ENCODE data around the gene RAI14. TPM values are rescaled to one million over a fixed set of nuclear protein-coding genes. Genes with fewer than 3 reads are reported as not detected.
A peak's percentile ranks its signal among the peaks of the same experiment; 100 is the strongest.
"Not testable (repeated sequence)": the region's sequence is repeated elsewhere in the genome, so short reads cannot be mapped to it uniquely, and the experiment has no call there.

Gene RAI14
- total RNA-seq, 1 donor from 2014 or later, result 147 TPM

DNA sequence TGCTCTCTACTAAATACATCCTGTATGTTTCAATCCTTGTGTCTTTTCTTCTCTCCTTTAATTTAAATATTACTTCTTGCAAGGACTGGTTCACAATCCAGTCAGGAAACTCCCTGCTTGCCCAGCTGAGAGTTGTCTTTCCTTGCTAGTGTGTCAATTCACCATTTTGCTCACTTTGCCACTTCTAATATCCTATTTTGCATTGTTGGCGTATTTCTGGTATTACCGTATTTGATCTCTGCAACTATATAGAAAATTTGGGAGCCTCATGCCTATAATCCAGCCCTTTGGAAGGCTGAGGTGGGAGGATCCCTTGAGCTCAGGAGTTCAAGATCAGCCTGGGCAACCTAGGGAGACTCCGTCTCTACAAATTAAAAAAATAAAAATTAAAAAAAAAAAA, 92.3 kb downstream of the RAI14 start:
- no peak for ATAC-seq
- DNase-seq (ENCODE audit: low spot score), result no peak
- intact Hi-C loops (cut with DNase I), result no loop called here

DNA sequence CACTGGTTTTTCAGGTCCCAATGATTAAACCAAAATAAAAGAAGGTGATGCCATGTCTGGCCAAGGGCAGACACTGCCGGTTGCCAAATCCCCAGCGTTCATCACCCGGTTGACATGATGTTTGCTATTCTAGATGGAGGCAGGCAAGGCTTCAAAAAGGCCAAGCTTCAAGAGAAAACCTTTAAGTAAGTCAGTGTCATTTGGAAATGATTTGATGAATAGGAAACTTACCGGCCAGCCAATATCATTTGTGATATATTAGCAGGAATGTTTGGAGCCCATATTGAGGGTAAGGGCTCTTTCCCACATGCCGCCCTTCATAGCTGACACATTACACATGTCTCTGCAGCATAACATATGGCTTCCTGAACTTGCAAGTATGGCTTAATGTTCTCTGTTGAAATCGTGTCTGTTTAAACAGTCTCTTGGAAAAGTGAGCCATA, 93.3 kb downstream of the RAI14 start:
- intact Hi-C loops (cut with DNase I), result no loop called here
- ATAC-seq, result no peak

DNA sequence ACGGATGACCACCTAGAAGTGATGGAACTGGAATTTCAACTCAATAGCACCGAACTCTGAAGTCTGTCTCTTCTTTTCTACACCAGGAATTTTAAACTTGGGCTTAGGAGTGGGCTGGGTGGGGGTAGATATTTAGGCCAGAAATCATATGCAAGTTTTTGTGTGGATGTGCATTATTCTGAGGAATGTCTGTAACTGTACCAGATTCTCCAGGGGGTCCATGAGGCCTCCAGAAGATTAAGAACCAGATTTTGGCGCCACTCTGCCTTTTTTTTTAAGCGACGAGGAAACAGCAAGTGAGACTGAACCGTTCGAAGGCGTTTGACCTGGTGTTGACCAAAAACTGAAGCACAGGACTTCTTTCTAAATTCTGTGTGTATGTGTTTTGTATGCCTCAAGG, 94.1 kb downstream of the RAI14 start:
- no peak for ATAC-seq
- intact Hi-C loops (cut with DNase I), result no loop called here
- DNase-seq (ENCODE audit: low spot score), result no peak

More for the DNA sequence above, 93.3 kb downstream of the RAI14 start:
- DNase-seq (ENCODE audit: low spot score), result no peak

DNA sequence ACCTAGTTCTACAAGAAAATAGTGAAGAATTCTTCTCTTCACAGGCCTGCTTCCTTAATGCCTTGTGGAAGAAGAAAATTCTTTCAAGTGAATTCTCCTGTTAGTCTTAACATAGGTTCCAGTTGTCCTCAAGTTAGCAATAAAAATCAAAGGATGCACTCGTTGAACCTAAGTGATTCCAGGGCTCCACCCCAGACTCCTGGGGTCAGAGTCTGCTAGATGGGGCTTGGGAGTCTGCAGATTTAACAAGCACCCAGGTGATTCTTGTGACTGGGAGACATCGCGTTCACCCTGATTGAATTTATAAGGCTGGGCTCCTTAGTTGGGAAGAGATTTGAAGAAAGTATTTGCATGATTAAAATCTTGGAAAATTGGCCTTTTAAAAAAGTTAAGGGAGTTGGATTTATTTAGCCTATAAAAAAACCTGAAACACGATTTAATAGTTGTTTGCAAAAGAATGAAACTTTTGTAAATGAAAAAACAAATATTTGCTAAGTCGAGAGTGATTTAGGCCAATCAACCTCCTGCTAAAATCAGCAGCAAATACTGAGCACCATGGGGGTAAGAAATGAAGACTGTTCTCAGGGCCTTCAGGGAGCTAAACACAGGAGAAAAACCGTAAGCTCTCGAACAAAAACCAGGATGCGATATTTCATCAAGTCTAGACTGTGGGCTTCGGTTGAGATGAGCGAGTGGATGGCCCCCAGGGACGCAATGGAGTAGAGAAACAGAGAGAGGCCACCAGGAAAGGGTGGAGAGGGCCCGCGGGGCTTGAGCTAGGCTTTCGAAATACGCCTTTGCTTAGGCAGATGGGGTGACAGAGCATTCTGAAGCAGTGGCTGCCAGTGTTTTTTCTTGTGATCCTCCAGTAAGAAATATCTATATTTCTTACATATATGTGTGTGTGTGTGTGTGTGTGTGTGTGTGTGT, 95.9 kb downstream of the RAI14 start:
- peak; percentile 55 for ATAC-seq
- intact Hi-C loops (cut with DNase I), result no loop called here
- no peak for DNase-seq (ENCODE audit: low spot score)

DNA sequence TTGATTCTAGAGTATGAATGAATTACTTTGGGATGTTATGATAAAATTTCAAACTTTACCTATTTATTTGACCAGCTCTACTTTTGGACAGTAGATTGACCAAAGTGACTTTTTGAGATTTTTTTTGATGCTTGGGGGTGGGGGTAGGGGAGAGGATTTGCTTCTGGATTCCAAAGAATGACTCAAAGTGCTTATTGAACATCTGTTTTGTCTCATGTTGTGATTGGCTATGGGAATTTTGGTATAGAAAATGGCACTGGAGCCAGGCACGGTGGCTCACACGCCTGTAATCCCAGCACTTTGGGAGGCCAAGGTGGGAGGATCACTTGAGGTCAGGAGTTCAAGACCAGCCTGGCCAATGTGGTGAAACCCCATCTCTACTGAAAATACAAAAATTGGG, 97.1 kb downstream of the RAI14 start:
- ATAC-seq; intact Hi-C loops (cut with DNase I): not testable (repeated sequence)

DNA sequence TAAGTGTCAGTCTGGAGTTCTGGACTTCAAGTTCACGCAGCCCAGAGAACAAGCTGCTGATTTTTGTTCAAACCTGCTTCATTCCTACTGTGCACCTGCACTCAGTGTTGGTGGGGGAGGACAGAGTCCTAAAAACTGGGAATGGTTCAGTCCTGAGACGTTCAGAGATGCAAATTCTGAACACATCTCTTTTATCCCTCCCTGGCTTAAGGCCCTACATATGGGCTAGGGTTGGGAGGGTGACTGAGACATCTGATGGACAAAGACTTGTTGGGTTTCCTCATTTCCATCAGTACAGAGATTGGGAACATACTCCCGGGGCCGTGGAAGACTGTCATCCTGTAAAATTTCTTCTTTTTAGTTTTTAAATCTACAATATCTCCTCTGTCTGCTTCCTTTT, 99.8 kb downstream of the RAI14 start:
- no peak for DNase-seq (ENCODE audit: low spot score)
- intact Hi-C loops (cut with DNase I), result loop anchor here (5.0 kb wide), 1 partner anchor 1954 kb away; no protein-coding TSS in a partner anchor
- ATAC-seq, result no peak

More for the DNA sequence above, 97.1 kb downstream of the RAI14 start:
- DNase-seq (ENCODE audit: low spot score), result not testable (repeated sequence)

DNA sequence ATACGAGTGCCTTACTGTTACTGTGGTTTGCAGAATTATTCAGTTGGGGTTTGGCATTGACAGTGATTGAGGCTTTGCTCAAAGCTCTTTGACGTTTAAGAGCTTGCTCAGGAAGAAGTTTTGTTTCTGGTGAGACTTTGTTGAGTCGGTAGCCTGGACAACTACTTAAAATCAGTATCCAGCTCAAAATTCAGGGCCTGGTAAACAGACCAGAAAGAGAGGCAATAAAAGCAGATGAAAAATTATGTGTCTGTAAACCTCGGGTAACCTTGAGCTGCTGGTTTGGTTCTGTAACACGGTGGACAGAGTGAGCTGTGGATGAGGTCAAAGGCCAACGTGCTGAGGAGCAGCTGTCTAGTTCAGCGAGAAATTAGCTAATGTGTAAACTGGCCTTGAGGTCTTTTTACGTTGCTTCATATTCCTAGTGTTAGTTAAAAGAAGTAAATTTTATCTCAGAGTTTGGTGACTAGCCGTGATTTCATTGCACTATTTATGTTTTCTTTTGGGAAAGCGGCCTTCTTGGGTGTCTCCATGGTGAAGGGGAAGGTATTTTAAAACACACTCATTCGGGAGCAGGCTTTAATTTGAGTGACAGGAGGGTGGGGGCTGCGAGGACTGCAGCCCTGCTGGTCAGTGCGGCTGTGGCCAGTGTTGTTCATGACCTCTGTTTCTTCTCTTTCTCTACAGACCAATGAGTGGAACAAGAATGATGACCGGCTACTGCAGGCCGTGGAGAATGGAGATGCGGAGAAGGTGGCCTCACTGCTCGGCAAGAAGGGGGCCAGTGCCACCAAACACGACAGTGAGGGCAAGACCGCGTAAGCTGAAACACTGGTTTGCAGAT, 100.9 kb downstream of the RAI14 start:
- intact Hi-C loops (cut with DNase I), result loop anchor here (5.0 kb wide), 1 partner anchor 1955 kb away; no protein-coding TSS in a partner anchor
- DNase-seq (ENCODE audit: low spot score), result no peak
- peak; percentile 44 for ATAC-seq

DNA sequence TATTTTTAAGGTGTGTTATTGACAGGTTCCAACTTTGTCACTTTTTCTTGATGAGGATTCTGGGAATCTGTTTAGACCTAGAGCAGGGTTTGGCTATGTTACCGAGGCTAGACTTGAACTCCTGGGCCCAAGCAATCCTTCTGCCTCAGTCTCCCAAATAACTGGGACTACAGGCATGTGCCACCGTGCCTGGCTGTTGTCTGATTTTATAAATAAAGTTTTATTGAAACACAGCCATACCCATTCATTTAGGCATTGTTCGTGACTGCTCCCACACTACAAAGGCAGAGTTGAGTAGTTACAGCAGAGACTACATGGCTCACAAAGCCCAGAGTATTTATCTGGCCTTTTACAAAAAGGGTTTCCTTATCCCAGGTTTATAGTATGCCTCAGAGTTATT, 102.4 kb downstream of the RAI14 start:
- ATAC-seq (no peak), DNase-seq (ENCODE audit: low spot score) (no peak)
- intact Hi-C loops (cut with DNase I), result loop anchor here (5.0 kb wide), 1 partner anchor 1956 kb away; no protein-coding TSS in a partner anchor

DNA sequence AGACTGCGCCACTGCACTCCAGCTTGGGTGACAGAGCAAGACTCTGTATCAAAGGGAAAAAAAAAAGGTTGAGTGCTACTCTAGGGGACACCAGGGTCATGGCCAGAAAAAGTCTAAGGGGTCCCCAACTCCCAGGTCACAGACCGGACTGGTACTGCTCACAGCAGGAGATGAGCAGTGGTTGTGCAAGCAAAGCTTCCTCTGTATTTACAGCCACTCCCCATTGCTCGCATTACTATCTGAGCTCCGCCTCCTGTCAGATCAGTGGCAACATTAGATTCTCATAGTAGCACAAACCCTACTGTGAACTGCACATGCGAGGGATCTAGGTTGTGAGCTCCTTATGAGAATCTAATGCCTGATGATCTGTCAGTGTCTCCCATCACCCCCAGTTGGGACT, 103.1 kb downstream of the RAI14 start:
- ATAC-seq, result not testable (repeated sequence)

DNA sequence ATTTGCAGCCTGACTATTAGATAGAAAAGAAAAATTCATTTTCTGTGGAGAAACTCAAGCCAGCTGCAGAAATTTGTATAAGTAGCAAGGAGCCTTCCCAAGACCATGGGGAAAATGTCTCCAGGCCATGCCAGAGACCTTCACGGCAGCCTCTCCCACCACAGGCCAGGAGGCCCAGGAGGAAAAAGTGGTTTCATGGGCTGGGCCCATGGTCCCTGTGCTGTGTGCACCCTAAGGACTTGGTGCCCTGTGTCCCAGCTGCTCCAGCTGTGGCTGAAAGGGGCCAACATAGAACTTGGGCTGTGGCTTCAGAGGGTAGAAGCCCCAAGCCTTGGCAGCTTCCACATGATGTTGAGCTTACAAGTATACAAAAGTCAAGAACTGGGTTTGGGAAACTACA, 109.5 kb downstream of the RAI14 start:
- ATAC-seq (no peak), DNase-seq (ENCODE audit: low spot score) (no peak)
- intact Hi-C loops (cut with DNase I), result no loop called here

More for the DNA sequence above, 103.1 kb downstream of the RAI14 start:
- intact Hi-C loops (cut with DNase I), result loop anchor here (5.0 kb wide), 1 partner anchor 1957 kb away; no protein-coding TSS in a partner anchor
- not testable (repeated sequence) for DNase-seq (ENCODE audit: low spot score)

DNA sequence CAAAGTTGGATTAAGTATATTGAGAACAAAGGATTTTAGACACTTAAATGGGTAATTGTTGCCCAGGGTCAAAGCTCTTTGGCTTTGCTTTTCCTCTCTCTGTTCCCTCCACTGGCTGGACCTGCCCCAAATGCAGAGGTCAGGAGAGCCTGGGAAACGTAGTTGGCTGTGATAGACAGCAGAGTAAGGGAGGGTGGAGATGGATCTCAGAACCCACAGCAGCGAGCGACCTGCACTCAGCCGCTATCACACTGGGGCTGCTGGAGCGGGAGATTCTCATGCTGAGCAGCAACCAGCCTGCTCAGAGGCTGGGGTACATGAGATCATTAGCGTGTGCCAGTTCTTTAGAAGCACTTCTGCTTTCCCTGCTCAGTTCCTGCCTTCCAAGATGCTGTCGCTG, 111.1 kb downstream of the RAI14 start:
- intact Hi-C loops (cut with DNase I), result no loop called here

DNA sequence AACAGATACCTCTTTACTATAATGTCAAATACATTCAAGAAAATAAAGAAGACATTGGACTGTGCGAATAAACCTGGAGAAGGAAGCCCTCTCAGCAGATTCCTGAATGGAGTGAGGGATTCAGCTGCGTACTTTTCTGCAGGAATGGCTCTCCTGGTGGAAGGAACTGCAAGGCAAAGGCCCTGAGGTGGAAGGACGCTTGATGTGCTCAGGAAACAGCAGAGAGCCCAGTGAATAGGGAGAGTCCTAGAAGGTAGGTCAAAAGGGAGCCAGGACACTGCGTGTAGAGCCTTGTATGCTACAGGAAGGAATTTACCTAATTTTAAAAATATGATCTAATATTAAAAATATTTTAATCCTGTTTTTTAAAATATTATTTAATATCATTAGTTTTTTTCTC, 114.4 kb downstream of the RAI14 start:
- intact Hi-C loops (cut with DNase I), result no loop called here
- DNase-seq (ENCODE audit: low spot score), result no peak
- no peak for ATAC-seq

More for the DNA sequence above, 111.1 kb downstream of the RAI14 start:
- ATAC-seq (no peak), DNase-seq (ENCODE audit: low spot score) (no peak)

DNA sequence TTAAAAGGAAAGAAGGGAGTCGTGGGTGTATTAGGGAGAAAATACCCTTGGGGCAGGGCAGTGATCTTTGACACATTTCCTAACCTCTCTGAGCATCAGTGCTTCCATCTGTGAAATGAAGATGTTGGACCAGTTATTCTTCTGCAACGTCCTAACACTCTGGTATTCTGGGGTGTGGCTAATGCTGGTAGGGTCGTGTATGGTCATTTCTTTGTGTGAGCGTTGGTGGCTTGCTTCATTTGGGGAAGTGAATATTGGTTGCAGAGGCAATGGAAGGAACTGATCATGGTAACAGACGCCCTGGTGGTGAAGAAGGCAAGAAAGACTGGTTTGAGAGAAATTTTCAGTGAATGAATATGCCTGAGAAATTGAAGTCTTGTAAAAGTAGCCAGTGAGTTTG, 114.9 kb downstream of the RAI14 start:
- intact Hi-C loops (cut with DNase I), result no loop called here
- no peak for DNase-seq (ENCODE audit: low spot score)
- peak; percentile 56 for ATAC-seq

DNA sequence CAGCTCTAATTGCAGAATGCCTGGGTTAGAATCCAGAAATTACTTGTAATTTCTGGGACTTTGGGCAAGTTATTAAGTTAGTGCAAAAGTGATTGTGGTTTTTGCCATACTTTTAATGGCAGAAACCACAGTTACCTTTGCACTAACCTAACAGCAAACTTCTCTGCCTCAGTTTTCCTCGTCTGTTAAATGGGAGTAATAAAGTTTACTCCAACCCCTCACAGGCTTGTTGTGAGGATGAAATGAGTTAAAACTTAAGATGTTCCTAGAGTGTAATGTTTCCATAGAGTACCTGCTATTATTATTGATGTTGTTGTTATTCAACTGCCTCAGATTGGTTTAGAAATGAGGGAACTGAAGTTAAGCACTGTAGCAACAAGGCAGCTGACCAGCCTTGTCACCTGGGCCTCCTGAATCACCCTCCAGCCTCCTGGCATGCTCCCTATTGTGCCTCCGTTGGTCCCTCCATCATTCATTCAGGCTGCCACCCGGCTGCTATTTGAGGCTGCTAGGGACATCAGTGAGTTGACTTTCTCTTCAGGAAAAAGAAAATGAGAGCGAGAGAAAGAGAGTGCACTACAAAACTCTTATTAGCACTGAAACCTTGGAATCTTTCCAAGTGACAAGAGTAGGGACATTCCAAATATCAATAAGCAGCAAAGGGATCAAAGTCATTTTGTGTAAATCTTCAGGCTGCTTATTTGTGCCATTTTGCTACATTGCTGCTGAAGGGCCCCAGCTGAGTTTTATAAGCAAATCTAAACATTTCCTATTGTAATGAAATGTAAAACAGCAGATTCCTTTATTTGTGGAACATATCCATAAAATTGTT, 116.4 kb downstream of the RAI14 start:
- no peak for DNase-seq (ENCODE audit: low spot score)
- no peak for ATAC-seq
- intact Hi-C loops (cut with DNase I), result no loop called here

DNA sequence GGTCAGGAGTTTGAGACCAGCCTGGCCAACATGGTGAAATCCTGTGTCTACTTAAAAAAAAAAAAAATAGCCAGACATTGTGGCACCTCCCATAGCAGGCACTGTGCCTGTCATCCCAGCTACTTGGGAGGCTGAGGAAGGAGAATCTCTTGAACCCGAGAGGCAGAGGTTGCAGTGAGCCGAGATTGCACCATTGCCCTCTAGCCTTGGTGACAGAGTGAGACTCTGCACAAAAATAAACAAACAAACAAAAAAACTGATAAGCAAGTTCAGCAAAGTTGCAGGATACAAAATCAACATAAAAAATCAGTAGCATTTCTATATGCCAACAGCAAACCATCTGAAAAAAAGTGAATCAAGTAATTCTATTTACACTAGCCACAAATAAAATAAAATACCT, 118.0 kb downstream of the RAI14 start:
- no peak for ATAC-seq

DNA sequence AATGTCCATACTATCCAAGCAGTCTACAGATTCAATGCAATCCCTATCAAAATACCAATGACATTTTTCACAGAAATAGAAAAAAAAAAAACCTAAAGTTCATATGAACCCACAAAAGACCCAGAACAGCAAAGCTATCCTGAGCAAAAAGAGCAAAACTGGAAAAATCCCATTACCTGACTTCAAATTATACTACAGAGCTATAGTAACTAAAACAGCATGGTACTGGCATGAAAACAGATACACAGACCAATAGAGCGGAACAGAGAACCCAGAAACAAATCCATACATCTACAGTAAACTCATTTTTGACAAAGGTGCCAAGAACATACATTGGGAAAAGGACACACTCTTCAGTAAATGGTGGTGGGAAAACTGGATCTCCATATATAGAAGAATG, 118.5 kb downstream of the RAI14 start:
- DNase-seq (ENCODE audit: low spot score); ATAC-seq; intact Hi-C loops (cut with DNase I): not testable (repeated sequence)

More for the DNA sequence above, 118.0 kb downstream of the RAI14 start:
- intact Hi-C loops (cut with DNase I), result no loop called here
- DNase-seq (ENCODE audit: low spot score), result no peak

DNA sequence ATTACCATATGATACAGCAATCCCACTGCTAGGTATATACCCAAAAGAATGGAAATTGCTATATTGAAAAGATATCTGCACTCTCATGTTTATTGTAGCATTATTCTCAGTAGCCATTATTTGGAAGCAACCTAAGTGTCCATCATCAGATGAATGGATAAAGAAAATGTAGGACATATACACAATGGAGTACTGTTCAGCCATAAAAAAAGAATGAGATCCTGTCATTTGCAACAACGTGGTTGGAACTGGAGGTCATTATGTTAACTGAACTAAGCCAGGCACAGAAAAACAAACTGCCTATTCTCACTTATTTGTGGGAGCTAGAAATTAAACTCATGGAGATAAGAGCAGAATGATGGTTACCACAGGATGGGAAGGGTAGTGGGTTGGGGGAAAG, 119.8 kb downstream of the RAI14 start:
- DNase-seq (ENCODE audit: low spot score), result no peak
- intact Hi-C loops (cut with DNase I), result no loop called here
- no peak for ATAC-seq

DNA sequence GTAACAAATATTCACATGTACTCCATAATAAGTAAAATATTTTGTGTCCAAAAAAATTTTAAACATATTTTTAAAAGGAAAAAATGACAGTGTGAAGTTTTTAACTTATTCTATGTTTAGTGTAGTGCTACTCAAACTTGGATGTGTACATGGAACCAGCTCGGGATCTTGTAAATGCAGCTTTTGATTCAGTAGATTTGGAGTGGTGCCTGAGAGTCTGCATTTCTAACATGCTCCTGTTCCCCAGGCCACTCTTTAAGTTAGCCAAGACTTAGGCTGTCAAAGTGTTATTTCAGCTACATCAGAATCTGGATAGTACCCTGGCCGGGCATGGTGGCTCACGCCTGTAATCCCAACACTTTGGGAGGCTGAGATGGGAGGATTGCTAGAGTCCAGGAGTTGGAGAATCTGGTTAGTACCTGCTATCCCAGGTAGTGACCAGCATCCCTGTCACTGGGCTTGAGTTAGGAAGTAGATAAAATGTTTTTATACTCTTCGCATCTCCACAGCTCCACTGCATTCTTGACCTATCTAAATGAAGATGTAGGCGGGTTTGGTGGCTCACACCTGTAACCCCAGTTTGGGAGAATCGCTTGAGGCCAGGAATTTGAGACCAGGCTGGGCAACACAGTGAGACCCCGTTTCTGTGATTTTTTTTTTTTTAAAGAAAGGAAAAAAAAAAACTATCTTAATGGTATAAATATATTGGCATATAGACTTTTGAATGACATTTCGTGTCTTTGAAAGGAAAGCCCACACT, 122.1 kb downstream of the RAI14 start:
- no peak for ATAC-seq
- intact Hi-C loops (cut with DNase I), result no loop called here
- DNase-seq (ENCODE audit: low spot score), result no peak
